IMR-90 (cell line): ENCODE results near the gene OR52M1. TPM values are rescaled to one million over a fixed set of nuclear protein-coding genes. Genes with fewer than 3 reads are reported as not detected.

Source experiments
- ATAC-seq: fragments of 200-7000 bp; cut with Tn5 transposase; 2 replicates; pipeline ENCODE4 v1.9.1; 2020; ENCODE audit warnings: low read depth, mild to moderate bottlenecking, moderate library complexity
- BruUV-seq: library from RNA; stranded (reverse); fragments of 400-500 nt; replicated peaks from 2 replicates; lab custom pipeline; 2021; lab: Mats Ljungman, UMichigan
- CTCF ChIA-PET: fragments of 300-600 bp; formaldehyde crosslinking; extraction: SDS; loops from one replicate; lab custom pipeline; 2021; ENCODE audit warnings: antibody characterized with exemption; lab: Yijun Ruan, JAX
- POLR2A ChIA-PET: fragments of 300-600 bp; sonication (Branson Sonifier 250); formaldehyde crosslinking; loops from one replicate; lab custom pipeline; 2022; ENCODE audit warnings: antibody characterized with exemption; ENCODE audit not compliant: unreplicated experiment; lab: Charles Lee
- DNase-seq: peaks from one replicate; pipeline ENCODE4 v3.0.0; 2013
- H2AFZ ChIP-seq: replicated peaks from 2 replicates; pipeline ENCODE3; 2013; ENCODE audit warnings: low read length, mild to moderate bottlenecking; ENCODE audit not compliant: poor library complexity
- H2AK5ac ChIP-seq: 2 replicates; pipeline ENCODE4 v1.6.1; 2013; ENCODE audit warnings: low read depth, low read length, inconsistent platforms
- H2AK9ac ChIP-seq: replicated peaks from 2 replicates; pipeline ENCODE3; 2013; ENCODE audit warnings: mild to moderate bottlenecking, low read depth, low read length, moderate library complexity; ENCODE audit not compliant: poor library complexity
- H2BK120ac ChIP-seq: 2 replicates; pipeline ENCODE4 v1.6.1; 2013; ENCODE audit warnings: low read depth, low read length, inconsistent platforms
- H2BK15ac ChIP-seq: 3 replicates; pipeline ENCODE4 v1.6.1; 2013; ENCODE audit warnings: low read depth, low read length, inconsistent platforms
- H2BK20ac ChIP-seq: 2 replicates; pipeline ENCODE4 v1.6.1; 2013; ENCODE audit warnings: low read depth, mild to moderate bottlenecking, inconsistent platforms, low read length, moderate library complexity
- H2BK5ac ChIP-seq: 2 replicates; pipeline ENCODE4 v1.6.1; 2013; ENCODE audit warnings: mild to moderate bottlenecking, low read depth, low read length, inconsistent platforms; ENCODE audit not compliant: poor library complexity, severe bottlenecking
- H3K14ac ChIP-seq: replicated peaks from 2 replicates; pipeline ENCODE4 v1.6.1; 2013; ENCODE audit warnings: low read depth, low read length, inconsistent platforms
- H3K18ac ChIP-seq: 2 replicates; pipeline ENCODE4 v1.6.1; 2013; ENCODE audit warnings: low read depth, low read length, control low read depth
- H3K23ac ChIP-seq: 2 replicates; pipeline ENCODE4 v1.6.1; 2013; ENCODE audit warnings: low read depth, low read length, inconsistent platforms
- H3K27ac ChIP-seq: 2 replicates; pipeline ENCODE4 v1.5.1; 2013; ENCODE audit warnings: mild to moderate bottlenecking, control low read depth, low read length; ENCODE audit not compliant: insufficient read depth
- H3K27me3 ChIP-seq: 2 replicates; pipeline ENCODE4 v1.6.1; 2013; ENCODE audit warnings: low read length; ENCODE audit not compliant: control insufficient read depth, insufficient read depth
- H3K36me3 ChIP-seq: 2 replicates; pipeline ENCODE4 v1.6.1; 2013; ENCODE audit warnings: low read length, mixed read lengths; ENCODE audit not compliant: control insufficient read depth, insufficient read depth
- H3K4ac ChIP-seq: 2 replicates; pipeline ENCODE4 v1.6.1; 2013; ENCODE audit warnings: low read depth, low read length, inconsistent platforms
- H3K4me1 ChIP-seq: 2 replicates; pipeline ENCODE4 v1.6.1; 2013; ENCODE audit warnings: low read length, mixed read lengths; ENCODE audit not compliant: control insufficient read depth, insufficient read depth
- H3K4me2 ChIP-seq: 2 replicates; pipeline ENCODE4 v1.6.1; 2013; ENCODE audit warnings: low read depth, mild to moderate bottlenecking, control low read depth, low read length, moderate library complexity
- H3K4me3 ChIP-seq: 2 replicates; pipeline ENCODE4 v1.5.1; 2013; ENCODE audit warnings: low read depth, mild to moderate bottlenecking, control low read depth, low read length, moderate library complexity; ENCODE audit not compliant: insufficient read depth
- H3K56ac ChIP-seq: 2 replicates; pipeline ENCODE4 v1.6.1; 2013; ENCODE audit warnings: low read length, inconsistent platforms; ENCODE audit not compliant: insufficient read depth; ENCODE audit errors: extremely low read depth
- H3K79me1 ChIP-seq, 2 experiments: 2 replicates each; pipeline ENCODE4 v1.6.1; 2013; ENCODE audit warnings: low read length in 2 of 2, inconsistent platforms in 1 of 2, low read depth in 1 of 2
- H3K9ac ChIP-seq: 2 replicates; pipeline ENCODE4 v1.6.1; 2013; ENCODE audit warnings: low read depth, low read length, control low read depth
- H3K9me1 ChIP-seq: 2 replicates; pipeline ENCODE4 v1.6.1; 2013; ENCODE audit warnings: low read length, inconsistent platforms; ENCODE audit not compliant: insufficient read depth
- H3K9me3 ChIP-seq: 2 replicates; pipeline ENCODE4 v1.6.1; 2013; ENCODE audit warnings: low read length; ENCODE audit not compliant: control insufficient read depth, insufficient read depth
- H4K20me1 ChIP-seq: 2 replicates; pipeline ENCODE4 v1.6.1; 2013; ENCODE audit warnings: low read length, inconsistent platforms; ENCODE audit not compliant: insufficient read depth
- H4K5ac ChIP-seq: 2 replicates; pipeline ENCODE4 v1.6.1; 2013; ENCODE audit warnings: mild to moderate bottlenecking, low read depth, low read length, control low read depth
- H4K8ac ChIP-seq, 2 experiments: 2 replicates each; pipeline ENCODE4 v1.6.1; 2013; ENCODE audit warnings: low read depth in 2 of 2, low read length in 2 of 2, control low read depth in 1 of 2, inconsistent platforms in 1 of 2
- H4K91ac ChIP-seq: 2 replicates; pipeline ENCODE4 v1.6.1; 2013; ENCODE audit warnings: low read depth, low read length, inconsistent platforms; ENCODE audit not compliant: insufficient read depth
- FOS ChIP-seq: fragments of 150-350 bp; IDR thresholded peaks from 2 replicates; pipeline ENCODE4 v1.6.1; 2016; ENCODE audit warnings: low read depth, low read length
- MAFK ChIP-seq: IDR thresholded peaks from 2 replicates; pipeline ENCODE4 v1.6.1; 2012; ENCODE audit warnings: low read depth, low read length, improper control_type of control experiment
- RCOR1 ChIP-seq: IDR thresholded peaks from 2 replicates; pipeline ENCODE4 v1.6.1; 2012; ENCODE audit warnings: mild to moderate bottlenecking, low read length, improper control_type of control experiment; ENCODE audit not compliant: insufficient replicate concordance
- WGBS, 2 experiments: methylation state at CpG; one replicate each; pipeline versions ENCODE4 v1.1.5 to v1.1.7; 2013; ENCODE audit warnings: missing lambda C conversion rate in 2 of 2; ENCODE audit not compliant: insufficient read length in 1 of 2; ENCODE audit errors: extremely low coverage in 2 of 2; 5-methylcytosine and 5-hydroxymethylcytosine counted together
- dilution Hi-C: fragments of 300-500 bp; cut with HindIII; formaldehyde crosslinking; loops from one replicate; pipeline ENCODE4 v1.14.3; 2018; ENCODE audit warnings: low sequenced_read_pairs; ENCODE audit not compliant: unreplicated experiment
- in situ Hi-C: fragments of 300-500 bp; cut with MboI; formaldehyde crosslinking; loops from 3 replicates; pipeline ENCODE4 v1.14.3; 2019; ENCODE audit warnings: low sequenced_read_pairs, inconsistent platforms, mixed read lengths
- intact Hi-C: fragments of 100-400 bp; cut with micrococcal nuclease; formaldehyde crosslinking; loops from 2 replicates; pipeline ENCODE4 v1.10.0; 2022
- polyA plus RNA-seq, 3 experiments: library from polyadenylated mRNA; depleted of rRNA; stranded (reverse); fragments of >200 nt; gene quantifications; 2 replicates each; pipeline ENCODE4 v1.2.3, GENCODE V29; 2012; ENCODE audit warnings: low replicate concordance in 1 of 3
- total RNA-seq: library from RNA; depleted of rRNA; stranded (reverse); fragments of >200 nt; gene quantifications from 2 replicates; pipeline ENCODE4 v1.2.3, GENCODE V29; 2012

OR52M1 gene
- total and polyA plus RNA-seq, 2 of the 4 experiments (the other 2 are of a cell fraction): not detected

GRCh38 chr11:4546878-4547277 is 1.9 kb downstream of the OR52M1 start:
- no peak overlapping the region for H3K9ac ChIP-seq
- H3K14ac ChIP-seq: no peak overlapping the region
- CTCF ChIA-PET: no interaction called here
- no peak overlapping the region for H2BK15ac ChIP-seq
- H3K4me1 ChIP-seq: no peaks in the 10 kb centered on the region
- no peaks in the 10 kb centered on the region for H3K27me3 ChIP-seq
- POLR2A ChIA-PET: no interaction called here
- intact Hi-C loops: no loop called here
- WGBS, 2 experiments: no CpG with 5 or more reads among the region's 1 CpG
- H3K79me1 ChIP-seq: no peaks in the 10 kb centered on the region
- no peak overlapping the region for H4K8ac ChIP-seq
- dilution Hi-C loops: no loop called here
- no peaks in the 10 kb centered on the region for H4K20me1 ChIP-seq
- H3K36me3 ChIP-seq: no peaks in the 10 kb centered on the region
- no peak overlapping the region for H3K4me3 ChIP-seq
- H3K9me1 ChIP-seq: no peaks in the 10 kb centered on the region
- no peak overlapping the region for H2BK120ac ChIP-seq
- in situ Hi-C loops: no loop called here
- TF ChIP-seq RCOR1 (no peak), MAFK (no peak), FOS (no peak)
- H2BK5ac ChIP-seq: no peak overlapping the region
- no peak overlapping the region for H4K5ac ChIP-seq
- H3K4ac ChIP-seq: no peak overlapping the region
- no peak overlapping the region for H3K23ac ChIP-seq
- H3K56ac ChIP-seq: no peak overlapping the region
- DNase-seq: no peak
- no peak overlapping the region for H2AK5ac ChIP-seq
- H3K9me3 ChIP-seq: no peaks in the 10 kb centered on the region
- H3K4me2 ChIP-seq: no peak overlapping the region
- H4K91ac ChIP-seq: no peak overlapping the region
- no peak overlapping the region for H3K27ac ChIP-seq
- no peak overlapping the region for H2AFZ ChIP-seq
- no peak overlapping the region for H2BK20ac ChIP-seq
- no TSS peak for BruUV-seq
- H2AK9ac ChIP-seq: no peak overlapping the region
- ATAC-seq: no peak
- H3K18ac ChIP-seq: no peak overlapping the region
